ENCODE data around the gene COL20A1. TPM values are rescaled to one million over a fixed set of nuclear protein-coding genes. Genes with fewer than 3 reads are reported as not detected.

Gene COL20A1
- total RNA-seq, 1 experiment from 2014 or later: not detected

GRCh38 chr20:63365601-63366389, 72.8 kb downstream of the COL20A1 start:
- no peak for DNase-seq
- intact Hi-C loops (cut with micrococcal nuclease): no loop called here
- ATAC-seq: no peak
- Histone ChIP-seq H3K9ac (ENCODE audit: low read length) (no peak overlapping the region), H3F3A (ENCODE audit: low read length, unreplicated experiment) (no peaks in the 10 kb centered on the region), H3K36me3 (ENCODE audit: low read depth, low read length) (no peaks in the 10 kb centered on the region), H2AFZ (ENCODE audit: low read length) (no peak overlapping the region), H3K9me2 (replicated peaks; ENCODE audit: low read length) (no peaks in the 10 kb centered on the region), H3K4me2 (ENCODE audit: low read length) (no peak overlapping the region), H3K27ac (ENCODE audit: low read length) (no peak overlapping the region), H3K4me3 (ENCODE audit: low read length) (no peak overlapping the region), H3K27me3 (ENCODE audit: low read length) (peaks cover 5% of the 10 kb centered on the region), H4K20me1 (ENCODE audit: low read length) (no peaks in the 10 kb centered on the region), H3K9me3 (ENCODE audit: low read length) (no peaks in the 10 kb centered on the region), H3K79me2 (ENCODE audit: low read length) (no peaks in the 10 kb centered on the region), H3K4me1 (ENCODE audit: insufficient read depth, low read length) (no peaks in the 10 kb centered on the region)
- BruUV-seq (replicated peaks): no TSS peak
- ChIA-PET POLR2A (ENCODE audit: unreplicated experiment) (no interaction called here), CTCF (no interaction called here)
- TF ChIP-seq EZH2 (IDR thresholded peaks at IDR 0.05; ENCODE audit: low read length, unreplicated experiment) (no peak), EZH2phosphoT487 (IDR thresholded peaks at IDR 0.05; ENCODE audit: borderline replicate concordance, low read length) (no peak), CTCF (conservative IDR thresholded peaks at IDR 0.05; ENCODE audit: low read depth, low read length) (no peak)

GRCh38 chr20:63366390-63367365, 73.7 kb downstream of the COL20A1 start:
- no peak overlapping the region for H3K27ac ChIP-seq (ENCODE audit: low read length)
- H3K9me2 ChIP-seq (replicated peaks; ENCODE audit: low read length): no peaks in the 10 kb centered on the region
- H3K4me3 ChIP-seq (ENCODE audit: low read length): no peak overlapping the region
- POLR2A ChIA-PET (ENCODE audit: unreplicated experiment): no interaction called here
- intact Hi-C loops (cut with micrococcal nuclease): no loop called here
- H3K79me2 ChIP-seq (ENCODE audit: low read length): no peaks in the 10 kb centered on the region
- H3K4me1 ChIP-seq (ENCODE audit: insufficient read depth, low read length): no peaks in the 10 kb centered on the region
- H2AFZ ChIP-seq (ENCODE audit: low read length): no peak overlapping the region
- CTCF ChIA-PET: no interaction called here
- peaks cover 14% of the 10 kb centered on the region for H3K27me3 ChIP-seq (ENCODE audit: low read length)
- H3K9ac ChIP-seq (ENCODE audit: low read length): no peak overlapping the region
- H3K9me3 ChIP-seq (ENCODE audit: low read length): no peaks in the 10 kb centered on the region
- no peak for DNase-seq
- no TSS peak for BruUV-seq (replicated peaks)
- H4K20me1 ChIP-seq (ENCODE audit: low read length): no peaks in the 10 kb centered on the region
- H3K4me2 ChIP-seq (ENCODE audit: low read length): no peak overlapping the region
- ATAC-seq: no peak
- no peak for TF ChIP-seq CTCF (conservative IDR thresholded peaks at IDR 0.05; ENCODE audit: low read depth, low read length)
- TF ChIP-seq EZH2phosphoT487 (IDR thresholded peaks at IDR 0.05; ENCODE audit: borderline replicate concordance, low read length): no peak
- no peak for TF ChIP-seq EZH2 (IDR thresholded peaks at IDR 0.05; ENCODE audit: low read length, unreplicated experiment)
- H3K36me3 ChIP-seq (ENCODE audit: low read depth, low read length): no peaks in the 10 kb centered on the region
- H3F3A ChIP-seq (ENCODE audit: low read length, unreplicated experiment): no peaks in the 10 kb centered on the region
